ENCODE data around the gene FGF10. TPM values are rescaled to one million over a fixed set of nuclear protein-coding genes. Genes with fewer than 3 reads are reported as not detected.
A peak's percentile ranks its signal among the peaks of the same experiment; 100 is the strongest.

FGF10 gene
- total and polyA plus RNA-seq, 2 experiments from 2014 or later, result 43.7 to 60.0 TPM

- Histone ChIP-seq H3K9me3 (ENCODE audit: low read depth) (no peaks in the 10 kb centered on the region), H3K27me3 (no peaks in the 10 kb centered on the region), H3K4me1 (ENCODE audit: low read depth) (peaks cover 36% of the 10 kb centered on the region), H3K36me3 (no peaks in the 10 kb centered on the region), H3K27ac (no peak overlapping the region), H3K4me3 (no peak overlapping the region)
- TF ChIP-seq, protein P1, sequence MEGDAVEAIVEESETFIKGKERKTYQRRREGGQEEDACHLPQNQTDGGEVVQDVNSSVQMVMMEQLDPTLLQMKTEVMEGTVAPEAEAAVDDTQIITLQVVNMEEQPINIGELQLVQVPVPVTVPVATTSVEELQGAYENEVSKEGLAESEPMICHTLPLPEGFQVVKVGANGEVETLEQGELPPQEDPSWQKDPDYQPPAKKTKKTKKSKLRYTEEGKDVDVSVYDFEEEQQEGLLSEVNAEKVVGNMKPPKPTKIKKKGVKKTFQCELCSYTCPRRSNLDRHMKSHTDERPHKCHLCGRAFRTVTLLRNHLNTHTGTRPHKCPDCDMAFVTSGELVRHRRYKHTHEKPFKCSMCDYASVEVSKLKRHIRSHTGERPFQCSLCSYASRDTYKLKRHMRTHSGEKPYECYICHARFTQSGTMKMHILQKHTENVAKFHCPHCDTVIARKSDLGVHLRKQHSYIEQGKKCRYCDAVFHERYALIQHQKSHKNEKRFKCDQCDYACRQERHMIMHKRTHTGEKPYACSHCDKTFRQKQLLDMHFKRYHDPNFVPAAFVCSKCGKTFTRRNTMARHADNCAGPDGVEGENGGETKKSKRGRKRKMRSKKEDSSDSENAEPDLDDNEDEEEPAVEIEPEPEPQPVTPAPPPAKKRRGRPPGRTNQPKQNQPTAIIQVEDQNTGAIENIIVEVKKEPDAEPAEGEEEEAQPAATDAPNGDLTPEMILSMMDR (IDR thresholded peaks at IDR 0.05; ENCODE audit: low read depth, low read length), result no peak
- no peak for DNase-seq (ENCODE audit: low read depth in 1 of 2, low spot score in 1 of 2)
Measured at GRCh38 chr5:44398382-44398781, 9.2 kb upstream of the FGF10 start.

DNA sequence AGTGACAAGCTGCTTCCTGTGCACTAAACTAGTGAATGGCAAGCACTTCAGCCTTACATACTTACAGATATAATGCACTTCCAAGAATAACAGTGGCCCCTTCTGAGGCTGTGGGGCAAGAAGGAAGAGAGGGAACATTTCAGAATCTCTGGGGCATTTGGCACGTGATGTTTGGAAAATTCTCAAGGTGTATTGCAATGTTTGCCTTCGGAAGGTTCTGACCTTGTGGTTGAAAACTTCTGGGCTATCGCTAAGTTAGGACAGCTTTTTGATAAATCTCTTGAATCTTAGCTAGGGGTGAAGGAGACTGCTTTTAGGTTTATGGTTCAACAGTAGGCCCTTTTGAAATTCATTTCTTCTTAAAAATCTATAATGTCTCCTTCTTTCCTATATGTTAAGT is 7.1 kb upstream of the FGF10 start:
- Histone ChIP-seq H3K27ac (peak overlapping the region; percentile 56), H3K4me3 (no peak overlapping the region), H3K9me3 (ENCODE audit: low read depth) (no peaks in the 10 kb centered on the region), H3K36me3 (no peaks in the 10 kb centered on the region), H3K4me1 (ENCODE audit: low read depth) (peaks cover 47% of the 10 kb centered on the region), H3K27me3 (no peaks in the 10 kb centered on the region)
- DNase-seq (ENCODE audit: low read depth in 1 of 2, low spot score in 1 of 2), result peak in 1 of 2 donors; percentile 61
- TF ChIP-seq, protein P1 (IDR thresholded peaks at IDR 0.05; ENCODE audit: low read depth, low read length), result no peak

DNA sequence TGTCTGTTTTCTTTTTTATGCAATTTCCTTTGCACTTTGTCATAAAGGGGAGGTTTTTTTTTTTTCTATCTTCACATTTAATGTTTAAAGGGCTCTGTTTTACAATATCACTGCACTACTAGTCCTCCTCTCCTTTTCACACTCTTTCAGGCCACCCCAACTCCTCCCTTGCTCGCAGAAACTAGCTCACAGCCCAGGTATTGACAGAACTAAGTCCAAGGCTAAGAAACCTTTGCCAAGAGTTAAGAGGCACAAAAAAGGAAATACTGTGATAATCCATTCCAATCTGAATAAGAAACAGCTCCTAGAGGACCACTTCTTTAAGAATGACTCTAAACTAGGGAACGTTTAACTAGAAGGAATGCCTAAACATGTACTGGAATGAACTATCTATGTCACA is 1.1 kb upstream of the FGF10 start:
- TF ChIP-seq, protein P1 (IDR thresholded peaks at IDR 0.05; ENCODE audit: low read depth, low read length), result no peak
- DNase-seq (ENCODE audit: low read depth in 1 of 2, low spot score in 1 of 2), result no peak
- peak overlapping the region; percentile 6 for H3K27ac ChIP-seq
- no peaks in the 10 kb centered on the region for H3K27me3 ChIP-seq
- H3K4me3 ChIP-seq, result peak overlapping the region; percentile 64
- no peaks in the 10 kb centered on the region for H3K36me3 ChIP-seq
- peaks cover 48% of the 10 kb centered on the region for H3K4me1 ChIP-seq (ENCODE audit: low read depth)
- no peaks in the 10 kb centered on the region for H3K9me3 ChIP-seq (ENCODE audit: low read depth)

- H3K36me3 ChIP-seq, result no peaks in the 10 kb centered on the region
- DNase-seq (ENCODE audit: low read depth in 1 of 2, low spot score in 1 of 2), result peak in 1 of 2 donors; percentile 1
- no peaks in the 10 kb centered on the region for H3K27me3 ChIP-seq
- no peaks in the 10 kb centered on the region for H3K9me3 ChIP-seq (ENCODE audit: low read depth)
- H3K4me3 ChIP-seq, result peak overlapping the region; percentile 64
- TF ChIP-seq, protein P1 (IDR thresholded peaks at IDR 0.05; ENCODE audit: low read depth, low read length), result no peak
- peak overlapping the region; percentile 78 for H3K27ac ChIP-seq
- H3K4me1 ChIP-seq (ENCODE audit: low read depth), result peaks cover 48% of the 10 kb centered on the region
Measured at GRCh38 chr5:44389823-44390143, 563 bp upstream of the FGF10 start.

DNA sequence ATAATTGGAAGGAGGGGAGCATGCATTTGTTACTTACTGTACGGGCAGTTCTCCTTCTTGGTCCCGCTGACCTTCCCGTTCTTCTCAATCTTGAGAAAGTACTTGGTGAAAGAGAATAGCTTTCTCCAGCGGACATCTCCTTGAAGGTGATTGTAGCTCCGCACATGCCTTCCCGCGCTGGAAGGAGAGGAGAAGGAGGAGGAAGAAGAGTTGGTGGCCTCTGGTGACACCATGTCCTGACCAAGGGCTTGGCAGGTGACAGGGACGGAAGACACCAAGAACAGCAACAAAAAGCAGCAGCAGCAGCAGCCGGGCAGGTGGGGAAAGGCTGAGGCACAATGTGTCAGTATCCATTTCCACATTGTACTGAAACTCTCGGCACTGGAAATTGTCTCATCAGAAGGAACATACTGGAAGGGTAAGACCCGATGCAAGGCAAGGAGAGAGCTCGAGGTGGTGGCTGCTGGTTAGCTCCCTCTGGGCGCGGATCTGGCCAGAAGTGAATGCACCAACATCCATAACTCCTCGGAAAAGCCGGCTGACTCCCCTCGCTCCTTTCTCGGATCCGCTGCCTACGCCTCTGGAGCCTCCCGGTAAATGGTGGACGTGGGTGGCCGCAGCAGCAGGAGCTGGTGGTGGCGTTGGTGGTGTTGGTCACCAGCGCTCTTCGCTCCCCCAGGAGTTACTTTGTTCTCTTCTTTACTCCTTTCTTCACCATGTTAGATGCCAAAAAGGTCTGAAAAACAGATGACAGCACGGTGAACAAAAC is 715 bp downstream of the FGF10 start:
- TF ChIP-seq, protein P1 (IDR thresholded peaks at IDR 0.05; ENCODE audit: low read depth, low read length), result no peak
- Histone ChIP-seq H3K36me3 (no peaks in the 10 kb centered on the region), H3K4me1 (ENCODE audit: low read depth) (peaks cover 53% of the 10 kb centered on the region), H3K4me3 (peak overlapping the region; percentile 64), H3K27me3 (no peaks in the 10 kb centered on the region), H3K27ac (peak overlapping the region; percentile 78), H3K9me3 (ENCODE audit: low read depth) (no peaks in the 10 kb centered on the region)
- peak; percentile 17 to 71 for DNase-seq (ENCODE audit: low read depth in 1 of 2, low spot score in 1 of 2)

Measured in cardiac muscle cell (in vitro differentiated cells and primary cell).